ENCODE measurements around the gene PUM1.

The PUM1 gene

GRCh38 chr1:31029026-31029425, 36.5 kb downstream of the PUM1 start:
- no peak for DNase-seq (ENCODE audit: low read depth)

GRCh38 chr1:31027693-31028526, 37.6 kb downstream of the PUM1 start:
- no peak for DNase-seq (ENCODE audit: low read depth)

- no peak for DNase-seq (ENCODE audit: low read depth)
Measured at GRCh38 chr1:31022259-31022658, 43.3 kb downstream of the PUM1 start.

GRCh38 chr1:31020007-31020790, 45.3 kb downstream of the PUM1 start:
- DNase-seq (ENCODE audit: low read depth), result no peak

GRCh38 chr1:31019401-31019800, 46.1 kb downstream of the PUM1 start:
- DNase-seq (ENCODE audit: low read depth), result no peak

GRCh38 chr1:31016868-31017267, 48.6 kb downstream of the PUM1 start:
- DNase-seq (ENCODE audit: low read depth), result no peak

GRCh38 chr1:31013187-31013864, 52.2 kb downstream of the PUM1 start:
- DNase-seq (ENCODE audit: low read depth), result no peak

- no peak for DNase-seq (ENCODE audit: low read depth)
Measured at GRCh38 chr1:31012210-31012924, 53.1 kb downstream of the PUM1 start.

- no peak for DNase-seq (ENCODE audit: low read depth)
Measured at GRCh38 chr1:31011719-31012118, 53.8 kb downstream of the PUM1 start.

GRCh38 chr1:31010086-31010989, 55.2 kb downstream of the PUM1 start:
- DNase-seq (ENCODE audit: low read depth), result no peak

GRCh38 chr1:31007462-31007991, 58.0 kb downstream of the PUM1 start:
- DNase-seq (ENCODE audit: low read depth), result no peak

GRCh38 chr1:31006747-31007146, 58.8 kb downstream of the PUM1 start:
- DNase-seq (ENCODE audit: low read depth), result no peak

GRCh38 chr1:31005617-31006166, 59.8 kb downstream of the PUM1 start:
- DNase-seq (ENCODE audit: low read depth), result no peak

GRCh38 chr1:31005198-31005597, 60.3 kb downstream of the PUM1 start:
- no peak for DNase-seq (ENCODE audit: low read depth)

- DNase-seq (ENCODE audit: low read depth), result no peak
Measured at GRCh38 chr1:31004231-31004621, 61.3 kb downstream of the PUM1 start.

- DNase-seq (ENCODE audit: low read depth), result no peak
Measured at GRCh38 chr1:31003613-31004230, 61.8 kb downstream of the PUM1 start.

GRCh38 chr1:31000301-31000700, 65.2 kb downstream of the PUM1 start:
- no peak for DNase-seq (ENCODE audit: low read depth)

GRCh38 chr1:30998887-30999286, 66.6 kb downstream of the PUM1 start:
- no peak for DNase-seq (ENCODE audit: low read depth)

- no peak for DNase-seq (ENCODE audit: low read depth)
Measured at GRCh38 chr1:30998171-30998570, 67.3 kb downstream of the PUM1 start.

GRCh38 chr1:30997463-30998057, 68.0 kb downstream of the PUM1 start:
- no peak for DNase-seq (ENCODE audit: low read depth)
